SKM-1 (cell line): Measurements from ENCODE around the gene MED16.

ENCODE experiments used
- DNase-seq: peaks from one replicate; lab custom pipeline; 2025; ENCODE audit not compliant: unreplicated experiment; lab: John Stamatoyannopoulos, UW

Gene MED16

DNA sequence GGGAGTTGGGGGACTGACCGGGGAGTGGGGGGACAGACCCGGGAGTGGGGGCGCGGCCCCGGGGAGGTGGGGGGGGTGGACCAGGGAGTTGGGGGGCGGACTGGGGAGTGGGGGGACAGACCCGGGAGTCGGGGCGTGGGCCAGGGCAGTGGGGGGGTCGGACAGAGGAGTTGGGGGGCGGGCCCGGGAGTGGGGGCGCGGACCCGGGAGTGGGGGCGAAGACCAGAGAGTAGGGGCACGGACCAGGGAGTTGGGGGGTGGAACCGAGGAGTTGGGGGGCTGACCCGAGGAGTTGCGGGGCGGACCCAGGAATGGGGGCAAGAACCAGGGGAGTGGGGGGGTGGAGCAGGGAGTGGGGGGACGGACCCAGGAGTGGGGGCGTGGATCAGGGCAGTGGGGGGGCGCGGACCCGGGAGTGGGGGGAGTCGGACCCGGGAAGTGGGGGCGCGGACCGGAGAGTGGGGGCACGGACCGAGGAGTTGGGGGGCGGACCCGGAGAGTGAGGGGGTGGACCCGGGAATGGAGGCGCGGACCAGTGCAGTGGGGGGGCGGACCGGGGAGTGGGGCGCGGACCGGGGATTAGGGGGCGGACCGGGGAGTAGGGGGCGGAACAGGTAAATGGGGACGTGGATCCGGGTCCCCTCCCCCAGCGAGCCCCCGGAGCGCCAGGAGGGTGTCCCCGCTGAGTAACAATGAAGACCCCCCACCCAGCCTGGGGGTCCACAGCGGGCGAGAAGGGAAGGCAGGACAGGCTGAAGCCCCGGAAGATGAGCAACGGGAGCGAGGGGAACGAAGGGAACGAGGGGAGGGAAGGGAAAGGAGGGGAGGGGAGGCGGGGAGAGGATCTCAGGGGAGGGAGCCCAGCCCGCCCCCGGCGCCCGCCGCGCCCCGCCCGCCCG lies 19.4 kb upstream of the MED16 start:
- DNase-seq: no peak

- no peak for DNase-seq
Observed at GRCh38 chr19:911197-912033, 18.4 kb upstream of the MED16 start.

GRCh38 chr19:907183-907853 lies 14.3 kb upstream of the MED16 start:
- no peak for DNase-seq

DNA sequence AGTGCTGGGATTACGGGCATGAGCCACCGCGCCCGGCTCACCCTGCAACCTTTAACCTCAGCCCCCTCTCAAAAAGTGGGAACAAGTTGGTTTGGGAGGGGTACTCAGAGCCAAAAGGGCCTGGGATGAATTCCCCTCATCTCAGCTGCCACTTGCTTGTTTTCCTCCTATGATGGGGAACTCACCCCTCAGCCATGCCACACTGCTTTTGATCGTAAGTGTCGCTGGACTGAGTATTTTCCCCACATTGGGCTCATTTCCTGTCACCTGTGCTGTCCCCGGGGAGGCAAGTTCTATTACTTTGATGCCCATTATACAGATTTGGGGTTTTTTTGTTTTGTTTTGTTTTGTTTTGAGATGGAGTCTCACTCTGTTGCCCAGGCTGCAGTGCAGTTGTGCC lies 13.5 kb upstream of the MED16 start:
- DNase-seq: no peak

GRCh38 chr19:904545-904944 lies 11.6 kb upstream of the MED16 start:
- no peak for DNase-seq

DNA sequence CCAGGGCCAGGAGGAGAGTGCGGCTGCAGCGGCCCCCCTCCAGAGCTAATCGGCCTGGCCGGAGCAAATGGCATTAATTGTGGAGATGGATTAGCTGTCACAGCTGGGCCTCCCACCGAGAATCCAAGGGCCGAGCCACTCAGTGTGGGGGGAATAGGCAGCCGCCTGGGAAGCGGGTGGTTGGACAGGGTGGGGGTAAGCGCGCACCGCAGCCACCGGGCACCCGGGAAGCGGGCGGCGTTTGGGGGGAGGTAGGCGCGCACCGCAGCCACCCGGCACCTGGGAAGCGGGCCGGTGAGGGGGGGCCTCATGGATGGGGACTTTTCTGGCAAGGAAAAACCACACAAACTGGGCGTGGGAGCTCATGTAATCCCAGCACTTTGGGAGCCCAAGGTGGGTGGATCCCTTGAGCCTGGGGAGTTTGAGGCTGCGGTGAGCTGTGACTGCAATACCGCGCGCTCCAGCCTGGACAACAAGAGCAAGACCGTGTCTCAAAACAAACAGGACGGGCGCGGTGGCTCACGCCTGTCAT lies 10.3 kb upstream of the MED16 start:
- no peak for DNase-seq

GRCh38 chr19:902446-903226 lies 9.6 kb upstream of the MED16 start:
- no peak for DNase-seq

DNA sequence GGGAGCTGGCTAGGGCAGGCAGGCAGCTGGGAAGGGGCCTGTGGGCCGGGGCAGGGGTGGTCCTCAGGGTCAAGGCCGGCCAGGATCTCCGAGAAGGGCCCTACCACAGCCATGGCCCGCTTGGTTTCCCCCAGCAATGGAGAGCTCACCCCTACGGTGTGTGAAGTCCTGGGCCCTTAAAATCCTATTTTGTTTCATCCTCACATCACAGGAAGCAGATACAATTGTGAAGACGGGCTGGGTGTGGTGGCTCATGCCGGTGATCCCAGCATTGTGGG lies 9.0 kb upstream of the MED16 start:
- DNase-seq: no peak

- no peak for DNase-seq
Observed at GRCh38 chr19:901216-902092, 8.5 kb upstream of the MED16 start.

GRCh38 chr19:900302-901111 lies 7.5 kb upstream of the MED16 start:
- no peak for DNase-seq

DNA sequence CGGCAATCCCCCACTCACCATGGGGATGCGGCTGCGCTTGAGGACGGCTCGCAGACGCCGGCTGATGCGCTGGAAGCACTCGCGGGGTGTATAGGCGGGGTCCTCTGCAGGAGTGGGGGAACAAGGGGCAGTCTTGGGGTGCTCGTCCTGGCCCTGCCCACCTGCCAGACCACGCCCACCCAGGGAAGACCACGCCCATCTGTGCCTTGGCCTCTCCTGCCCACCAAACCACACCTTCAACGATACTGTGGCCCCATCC lies 7.0 kb upstream of the MED16 start:
- no peak for DNase-seq

DNA sequence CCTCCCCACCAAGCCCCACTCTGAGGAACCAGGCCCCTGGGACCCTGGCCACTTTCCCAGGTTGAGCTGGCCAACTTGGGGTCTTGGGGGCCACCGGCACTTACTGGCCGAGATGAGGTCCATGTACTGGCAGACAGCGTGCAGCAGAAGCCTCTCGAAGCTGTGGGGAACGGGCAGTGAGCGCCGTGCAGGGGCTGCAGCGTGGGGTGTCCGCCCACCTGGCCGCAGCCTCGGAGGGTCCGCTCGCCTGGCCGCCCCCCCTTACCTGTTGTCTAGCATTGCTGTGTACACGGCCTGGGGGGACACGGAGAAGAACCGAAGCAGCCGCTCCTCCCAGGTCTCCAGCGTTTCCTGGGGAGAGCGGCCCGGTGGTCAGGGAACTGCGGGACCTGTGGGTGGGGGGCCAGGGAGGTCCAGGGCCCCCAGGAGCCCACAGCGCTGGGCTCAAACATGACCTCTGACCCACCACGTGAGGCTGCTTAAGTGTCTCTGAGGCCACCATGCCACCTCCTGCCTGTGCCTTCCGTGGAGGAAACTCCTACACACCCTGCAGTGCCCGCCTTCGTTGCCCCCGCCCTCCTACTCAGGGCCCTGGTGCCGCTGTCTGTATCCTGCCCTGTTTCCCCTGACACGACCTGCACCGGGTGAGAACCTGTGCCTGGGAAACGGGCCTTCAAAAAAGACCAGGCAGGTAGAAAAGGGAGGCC lies 6.5 kb upstream of the MED16 start:
- no peak for DNase-seq

DNA sequence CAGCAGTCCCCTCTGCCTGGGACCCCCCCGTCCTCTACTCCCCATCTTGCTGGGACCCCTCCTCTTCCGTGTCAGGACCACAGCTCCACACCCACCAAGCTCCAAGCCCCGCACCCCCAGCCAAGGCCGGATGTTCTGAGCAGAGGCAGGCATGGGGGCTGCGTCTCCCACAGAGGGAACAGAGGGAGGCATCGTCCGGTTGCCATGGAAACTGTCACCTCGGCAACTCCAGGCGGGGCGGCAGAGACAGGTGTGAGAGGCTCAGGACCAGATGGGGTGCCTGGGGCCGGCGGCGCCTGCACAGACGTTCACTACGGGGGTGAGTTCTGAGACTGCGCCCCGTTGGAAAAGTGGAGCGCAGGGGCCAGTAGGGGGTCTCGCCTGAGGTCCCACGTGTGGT lies 5.7 kb upstream of the MED16 start:
- no peak for DNase-seq

GRCh38 chr19:897442-898039 lies 4.6 kb upstream of the MED16 start:
- DNase-seq: no peak

GRCh38 chr19:896999-897398 lies 4.0 kb upstream of the MED16 start:
- DNase-seq: no peak

DNA sequence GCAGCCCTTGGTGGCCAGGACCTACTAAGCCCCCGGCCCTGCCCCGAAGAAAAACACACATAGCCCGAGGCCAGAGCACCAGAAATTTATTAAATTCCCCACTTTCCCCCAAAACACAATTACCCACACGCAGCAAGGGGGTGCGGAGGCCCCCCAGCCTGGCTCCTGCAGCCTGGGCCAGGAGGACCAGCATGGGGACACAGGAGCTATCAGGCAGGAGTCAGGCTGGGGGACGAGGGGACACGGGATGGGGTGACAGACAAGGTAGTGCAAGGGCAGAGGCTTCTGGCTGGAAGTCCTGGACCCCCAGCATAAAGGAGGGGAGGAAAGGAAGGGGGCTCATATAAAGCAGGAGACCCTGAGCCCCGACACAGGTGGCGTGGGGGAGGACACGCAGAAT lies 3.4 kb upstream of the MED16 start:
- DNase-seq: no peak

- no peak for DNase-seq
Observed at GRCh38 chr19:892243-892893, 619 bp downstream of the MED16 start.
